K562 (cell line): ENCODE results near the gene CDK5R2. TPM values are rescaled to one million over a fixed set of nuclear protein-coding genes. Genes with fewer than 3 reads are reported as not detected.

ENCODE experiments used
- ATAC-seq: fragments of 200-7000 bp; cut with Tn5 transposase; 3 replicates; pipeline ENCODE4 v1.9.1; 2020; ENCODE audit warnings: moderate library complexity
- BruUV-seq: library from RNA; stranded (reverse); fragments of 400-500 nt; replicated peaks from 2 replicates; lab custom pipeline; 2021; lab: Mats Ljungman, UMichigan
- CTCF ChIA-PET: fragments of 300-600 bp; formaldehyde crosslinking; extraction: SDS; loops from one replicate; lab custom pipeline; 2021; ENCODE audit warnings: low intra/inter-chr PET ratio; lab: Yijun Ruan, JAX
- POLR2A ChIA-PET: fragments of 300-600, 350-650 bp; sonication (Branson Sonifier 250); formaldehyde crosslinking; extraction: SDS; loops from one replicate; lab custom pipeline; 2021; ENCODE audit warnings: antibody characterized with exemption, inconsistent platforms; lab: Yijun Ruan, JAX
- DNase-seq, 4 experiments: peaks; one replicate each; pipeline versions ENCODE4 v3.0.0 to v3.0.0-alpha.2; 2011 to 2018; ENCODE audit warnings: low spot score in 3 of 4, mixed read lengths in 3 of 4; ENCODE audit errors: extremely low read depth in 1 of 4
- FAIRE-seq: peaks from 2 replicates; lab custom pipeline; 2011; peaks lifted over from hg19 to GRCh38; lab: Jason Lieb, UNC
- H2AFZ ChIP-seq: 2 replicates; pipeline ENCODE4 v1.6.0; 2011; ENCODE audit warnings: low read depth, low read length, control low read depth, inconsistent platforms
- H3K27ac ChIP-seq: fragments of 200-600 bp; 3 replicates; pipeline ENCODE4 v1.8.0; 2011; ENCODE audit warnings: low read depth, mild to moderate bottlenecking, control low read depth, inconsistent platforms, low read length, moderate library complexity, mixed read lengths; ENCODE audit errors: extremely low read depth
- H3K27me3 ChIP-seq, 2 experiments: fragments of 300-600 bp in 1 of 2; 2 replicates in 1 of 2; 3 replicates in 1 of 2; pipeline versions ENCODE4 v1.6.0 to v1.8.0; 2011; ENCODE audit warnings: inconsistent platforms in 2 of 2, low read length in 2 of 2, mild to moderate bottlenecking in 1 of 2, mixed read lengths in 1 of 2, moderate library complexity in 1 of 2; ENCODE audit not compliant: control insufficient read depth in 2 of 2, insufficient read depth in 2 of 2
- H3K36me3 ChIP-seq: fragments of 300-600 bp; 3 replicates; pipeline ENCODE4 v1.8.0; 2011; ENCODE audit warnings: mild to moderate bottlenecking, low read length, inconsistent platforms; ENCODE audit not compliant: control insufficient read depth, insufficient read depth
- H3K4me1 ChIP-seq, 2 experiments: fragments of 200-600 bp in 1 of 2; replicated peaks in 1 of 2; 2 replicates in 1 of 2; 3 replicates in 1 of 2; pipeline versions ENCODE4 v1.5.1 to v1.8.0; 2011; ENCODE audit warnings: inconsistent platforms in 2 of 2, low read length in 2 of 2, mild to moderate bottlenecking in 1 of 2, mixed read lengths in 1 of 2, moderate library complexity in 1 of 2; ENCODE audit not compliant: control insufficient read depth in 2 of 2, insufficient read depth in 2 of 2
- H3K4me2 ChIP-seq: 2 replicates; pipeline ENCODE4 v1.6.1; 2011; ENCODE audit warnings: low read length, control low read depth, inconsistent platforms, mixed read lengths; ENCODE audit not compliant: insufficient read depth
- H3K4me3 ChIP-seq: fragments of 200-600 bp; sonication (generic), shearing (Covaris generic); 2 replicates; pipeline ENCODE4 v1.5.1; 2016; ENCODE audit warnings: control low read depth, inconsistent platforms
- H3K79me2 ChIP-seq: fragments of 200-600 bp; 3 replicates; pipeline ENCODE4 v1.8.0; 2011; ENCODE audit warnings: low read length, inconsistent platforms; ENCODE audit not compliant: control insufficient read depth, insufficient read depth
- H3K9ac ChIP-seq, 2 experiments: 2 replicates each; pipeline versions ENCODE4 v1.6.0 to v1.6.1; 2011; ENCODE audit warnings: low read depth in 2 of 2, low read length in 2 of 2, control low read depth in 1 of 2, inconsistent platforms in 1 of 2, mild to moderate bottlenecking in 1 of 2, mixed read lengths in 1 of 2; ENCODE audit not compliant: insufficient read depth in 1 of 2
- H3K9me1 ChIP-seq: one replicate; pipeline ENCODE4 v1.6.0; 2011; ENCODE audit warnings: inconsistent platforms, mild to moderate bottlenecking, low read length, moderate library complexity; ENCODE audit not compliant: control insufficient read depth, insufficient read depth
- H3K9me3 ChIP-seq: replicated peaks from 2 replicates; pipeline ENCODE4 v1.5.1; 2011; ENCODE audit warnings: low read depth, low read length, inconsistent platforms; ENCODE audit not compliant: control insufficient read depth, insufficient read depth
- H4K20me1 ChIP-seq: replicated peaks from 2 replicates; pipeline ENCODE4 v1.6.1; 2011; ENCODE audit warnings: low read length, inconsistent platforms, mixed read lengths; ENCODE audit not compliant: control insufficient read depth, insufficient read depth
- GABPB2 ChIP-seq: fragments of 250-450 bp; sonication (Bioruptor Pico); conservative IDR thresholded peaks from 2 replicates; pipeline ENCODE4 v1.5.1; 2021; ENCODE audit warnings: mild to moderate bottlenecking
- HDAC2 ChIP-seq: fragments of 450-650 bp; IDR thresholded peaks from 2 replicates; pipeline ENCODE4 v1.6.1; 2016; ENCODE audit warnings: mild to moderate bottlenecking
- MCM5 ChIP-seq: fragments of 450-650 bp; IDR thresholded peaks from 2 replicates; pipeline ENCODE4 v1.6.1; 2016; ENCODE audit warnings: low read depth
- RBM22 ChIP-seq: fragments of 200-400 bp; formaldehyde crosslinking; IDR thresholded peaks from 2 replicates; pipeline ENCODE4 v1.6.1; 2018; ENCODE audit warnings: low read length, low read depth; ENCODE audit not compliant: poor library complexity, severe bottlenecking
- TCFL5 ChIP-seq: fragments of 250-450 bp; sonication (Bioruptor Pico); conservative IDR thresholded peaks from 2 replicates; pipeline ENCODE4 v1.6.1; 2021; ENCODE audit warnings: mild to moderate bottlenecking, moderate library complexity, matching md5 sums
- TOE1 ChIP-seq, 2 experiments: fragments of 450-650 bp in 1 of 2; sonication (generic) in 1 of 2; formaldehyde crosslinking in 1 of 2; IDR thresholded peaks; 2 replicates each; pipeline versions ENCODE4 v1.7.1 to v1.8.0; 2016 to 2022; ENCODE audit warnings: borderline replicate concordance in 2 of 2, mild to moderate bottlenecking in 2 of 2, antibody characterized with exemption in 1 of 2, inconsistent platforms in 1 of 2, low read depth in 1 of 2, missing genetic modification reagents in 1 of 2, moderate library complexity in 1 of 2
- ZFP36 ChIP-seq: fragments of 150-350 bp; IDR thresholded peaks from 2 replicates; pipeline ENCODE4 v1.6.1; 2018; ENCODE audit warnings: low read length, low read depth; ENCODE audit not compliant: partially characterized antibody
- ZNF184 ChIP-seq: sonication (generic); formaldehyde crosslinking; IDR thresholded peaks from 2 replicates; pipeline ENCODE4 v1.5.0; 2020; ENCODE audit warnings: missing genetic modification reagents
- ZNF316 ChIP-seq: fragments of 450-650 bp; IDR thresholded peaks from 2 replicates; pipeline ENCODE4 v1.6.1; 2016
- WGBS: fragments of 100-300 bp; shearing (Covaris generic); methylation state at CpG from one replicate; pipeline ENCODE4 v1.1.6; 2016; ENCODE audit warnings: low coverage, mixed read lengths; ENCODE audit not compliant: insufficient coverage; ENCODE audit errors: missing lambda C conversion rate; 5-methylcytosine and 5-hydroxymethylcytosine counted together
- in situ Hi-C: fragments of 300-500 bp; cut with MboI; formaldehyde crosslinking; loops from 4 replicates; pipeline ENCODE4 v1.15.0; 2018; ENCODE audit warnings: inconsistent platforms, mixed read lengths
- intact Hi-C: fragments of 100-400 bp; cut with micrococcal nuclease; formaldehyde crosslinking; loops from 2 replicates; pipeline ENCODE4 v1.14.2; 2022
- polyA plus RNA-seq, 8 experiments: library from polyadenylated mRNA; depleted of rRNA in 4 of 8; stranded (reverse) in 5 of 8; unstranded in 3 of 8; fragments of >200 nt; fragmentation: Nextera tagmentation in 2 of 8; fragmentation: Illumina TruSeq in 1 of 8; extraction: Ambion mirVana in 2 of 8; extraction: Trizol in 1 of 8; gene quantifications; 2 replicates each; pipeline versions ENCODE4 v1.2.1 to v1.2.3, GENCODE V29; 2011 to 2014; ENCODE audit warnings: inconsistent platforms in 1 of 8, missing spikeins in 1 of 8
- total RNA-seq, 7 experiments: library from RNA; depleted of rRNA in 6 of 7; stranded (reverse); fragments of >200 nt in 6 of 7; fragmentation: Illumina TruSeq in 2 of 7; extraction: Trizol in 2 of 7; gene quantifications; 2 replicates each; pipeline versions ENCODE4 v1.2.1 to v1.2.3, GENCODE V29; 2011 to 2021; ENCODE audit warnings: low replicate concordance in 1 of 7
- TF ChIP-seq, protein P1 (sequence below): fragments of 450-650 bp; IDR thresholded peaks from 2 replicates; pipeline ENCODE4 v1.6.1; 2018; ENCODE audit warnings: mild to moderate bottlenecking, low read depth; ENCODE audit not compliant: partially characterized antibody
- TF ChIP-seq, protein P2 (sequence below): fragments of 450-650 bp; IDR thresholded peaks from 2 replicates; pipeline ENCODE4 v1.6.1; 2016; ENCODE audit warnings: mild to moderate bottlenecking, moderate library complexity

Gene CDK5R2
- total and polyA plus RNA-seq, 9 of the 15 experiments (the other 6 are each of a cell fraction or from before 2014, with no cell fraction given): 0.09 TPM; not detected in 8

DNA sequence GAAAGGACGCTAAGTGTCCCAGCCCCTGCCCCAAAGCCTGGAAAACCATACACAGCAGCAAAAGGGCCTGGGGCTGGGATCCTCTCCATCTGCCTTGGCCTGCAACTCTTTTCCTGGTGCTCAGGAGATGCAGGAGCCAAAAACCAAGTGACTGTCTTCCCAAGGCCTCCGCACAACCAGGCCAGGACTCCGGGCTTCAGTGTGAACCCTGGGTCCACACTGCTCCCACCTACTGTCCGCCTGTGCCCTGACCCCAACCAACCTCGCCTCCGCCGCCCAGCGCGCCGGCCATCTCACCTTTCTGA lies 24.4 kb downstream of the CDK5R2 start:
- Histone ChIP-seq H3K9me1 (no peaks in the 10 kb centered on the region), H2AFZ (no peak overlapping the region), H3K9me3 (no peaks in the 10 kb centered on the region), H3K27me3 (peaks cover 0 to 26% of the 10 kb centered on the region in 2 experiments; a peak in 2 of 5 replicates), H3K4me2 (no peak overlapping the region), H4K20me1 (no peaks in the 10 kb centered on the region), H3K27ac (no peak overlapping the region), H3K79me2 (no peaks in the 10 kb centered on the region), H3K9ac (no peak overlapping the region), H3K4me1 (peaks cover 3 to 23% of the 10 kb centered on the region in 2 experiments; a peak in 3 of 5 replicates), H3K36me3 (no peaks in the 10 kb centered on the region), H3K4me3 (no peak overlapping the region)
- 80% methylated on average over 9 of the region's 10 CpGs for WGBS
- ATAC-seq (no peak), FAIRE-seq (no peak), DNase-seq (no peak)
- no TSS peak for BruUV-seq
- POLR2A ChIA-PET: no interaction called here
- CTCF ChIA-PET: no interaction called here
- intact Hi-C loops (no loop called here), in situ Hi-C loops (no loop called here)
- TF ChIP-seq TCFL5 (CRISPR knock-in tag) (no peak), ZFP36 (no peak), RBM22 (no peak), MCM5 (no peak), ZNF316 (no peak), ZNF184 (no peak), TOE1 (IDR thresholded peaks at IDR 0.05; ENCODE audit: borderline replicate concordance) (no peak), TOE1 (CRISPR knock-in tag; IDR thresholded peaks at IDR 0.05; ENCODE audit: borderline replicate concordance, low read depth) (no peak), GABPB2 (no peak), HDAC2 (no peak)
- TF ChIP-seq, protein P1, sequence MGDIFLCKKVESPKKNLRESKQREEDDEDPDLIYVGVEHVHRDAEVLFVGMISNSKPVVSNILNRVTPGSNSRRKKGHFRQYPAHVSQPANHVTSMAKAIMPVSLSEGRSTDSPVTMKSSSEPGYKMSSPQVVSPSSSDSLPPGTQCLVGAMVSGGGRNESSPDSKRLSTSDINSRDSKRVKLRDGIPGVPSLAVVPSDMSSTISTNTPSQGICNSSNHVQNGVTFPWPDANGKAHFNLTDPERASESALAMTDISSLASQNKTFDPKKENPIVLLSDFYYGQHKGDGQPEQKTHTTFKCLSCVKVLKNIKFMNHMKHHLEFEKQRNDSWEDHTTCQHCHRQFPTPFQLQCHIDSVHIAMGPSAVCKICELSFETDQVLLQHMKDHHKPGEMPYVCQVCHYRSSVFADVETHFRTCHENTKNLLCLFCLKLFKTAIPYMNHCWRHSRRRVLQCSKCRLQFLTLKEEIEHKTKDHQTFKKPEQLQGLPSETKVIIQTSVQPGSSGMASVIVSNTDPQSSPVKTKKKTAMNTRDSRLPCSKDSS: no peak
- TF ChIP-seq, protein P2, sequence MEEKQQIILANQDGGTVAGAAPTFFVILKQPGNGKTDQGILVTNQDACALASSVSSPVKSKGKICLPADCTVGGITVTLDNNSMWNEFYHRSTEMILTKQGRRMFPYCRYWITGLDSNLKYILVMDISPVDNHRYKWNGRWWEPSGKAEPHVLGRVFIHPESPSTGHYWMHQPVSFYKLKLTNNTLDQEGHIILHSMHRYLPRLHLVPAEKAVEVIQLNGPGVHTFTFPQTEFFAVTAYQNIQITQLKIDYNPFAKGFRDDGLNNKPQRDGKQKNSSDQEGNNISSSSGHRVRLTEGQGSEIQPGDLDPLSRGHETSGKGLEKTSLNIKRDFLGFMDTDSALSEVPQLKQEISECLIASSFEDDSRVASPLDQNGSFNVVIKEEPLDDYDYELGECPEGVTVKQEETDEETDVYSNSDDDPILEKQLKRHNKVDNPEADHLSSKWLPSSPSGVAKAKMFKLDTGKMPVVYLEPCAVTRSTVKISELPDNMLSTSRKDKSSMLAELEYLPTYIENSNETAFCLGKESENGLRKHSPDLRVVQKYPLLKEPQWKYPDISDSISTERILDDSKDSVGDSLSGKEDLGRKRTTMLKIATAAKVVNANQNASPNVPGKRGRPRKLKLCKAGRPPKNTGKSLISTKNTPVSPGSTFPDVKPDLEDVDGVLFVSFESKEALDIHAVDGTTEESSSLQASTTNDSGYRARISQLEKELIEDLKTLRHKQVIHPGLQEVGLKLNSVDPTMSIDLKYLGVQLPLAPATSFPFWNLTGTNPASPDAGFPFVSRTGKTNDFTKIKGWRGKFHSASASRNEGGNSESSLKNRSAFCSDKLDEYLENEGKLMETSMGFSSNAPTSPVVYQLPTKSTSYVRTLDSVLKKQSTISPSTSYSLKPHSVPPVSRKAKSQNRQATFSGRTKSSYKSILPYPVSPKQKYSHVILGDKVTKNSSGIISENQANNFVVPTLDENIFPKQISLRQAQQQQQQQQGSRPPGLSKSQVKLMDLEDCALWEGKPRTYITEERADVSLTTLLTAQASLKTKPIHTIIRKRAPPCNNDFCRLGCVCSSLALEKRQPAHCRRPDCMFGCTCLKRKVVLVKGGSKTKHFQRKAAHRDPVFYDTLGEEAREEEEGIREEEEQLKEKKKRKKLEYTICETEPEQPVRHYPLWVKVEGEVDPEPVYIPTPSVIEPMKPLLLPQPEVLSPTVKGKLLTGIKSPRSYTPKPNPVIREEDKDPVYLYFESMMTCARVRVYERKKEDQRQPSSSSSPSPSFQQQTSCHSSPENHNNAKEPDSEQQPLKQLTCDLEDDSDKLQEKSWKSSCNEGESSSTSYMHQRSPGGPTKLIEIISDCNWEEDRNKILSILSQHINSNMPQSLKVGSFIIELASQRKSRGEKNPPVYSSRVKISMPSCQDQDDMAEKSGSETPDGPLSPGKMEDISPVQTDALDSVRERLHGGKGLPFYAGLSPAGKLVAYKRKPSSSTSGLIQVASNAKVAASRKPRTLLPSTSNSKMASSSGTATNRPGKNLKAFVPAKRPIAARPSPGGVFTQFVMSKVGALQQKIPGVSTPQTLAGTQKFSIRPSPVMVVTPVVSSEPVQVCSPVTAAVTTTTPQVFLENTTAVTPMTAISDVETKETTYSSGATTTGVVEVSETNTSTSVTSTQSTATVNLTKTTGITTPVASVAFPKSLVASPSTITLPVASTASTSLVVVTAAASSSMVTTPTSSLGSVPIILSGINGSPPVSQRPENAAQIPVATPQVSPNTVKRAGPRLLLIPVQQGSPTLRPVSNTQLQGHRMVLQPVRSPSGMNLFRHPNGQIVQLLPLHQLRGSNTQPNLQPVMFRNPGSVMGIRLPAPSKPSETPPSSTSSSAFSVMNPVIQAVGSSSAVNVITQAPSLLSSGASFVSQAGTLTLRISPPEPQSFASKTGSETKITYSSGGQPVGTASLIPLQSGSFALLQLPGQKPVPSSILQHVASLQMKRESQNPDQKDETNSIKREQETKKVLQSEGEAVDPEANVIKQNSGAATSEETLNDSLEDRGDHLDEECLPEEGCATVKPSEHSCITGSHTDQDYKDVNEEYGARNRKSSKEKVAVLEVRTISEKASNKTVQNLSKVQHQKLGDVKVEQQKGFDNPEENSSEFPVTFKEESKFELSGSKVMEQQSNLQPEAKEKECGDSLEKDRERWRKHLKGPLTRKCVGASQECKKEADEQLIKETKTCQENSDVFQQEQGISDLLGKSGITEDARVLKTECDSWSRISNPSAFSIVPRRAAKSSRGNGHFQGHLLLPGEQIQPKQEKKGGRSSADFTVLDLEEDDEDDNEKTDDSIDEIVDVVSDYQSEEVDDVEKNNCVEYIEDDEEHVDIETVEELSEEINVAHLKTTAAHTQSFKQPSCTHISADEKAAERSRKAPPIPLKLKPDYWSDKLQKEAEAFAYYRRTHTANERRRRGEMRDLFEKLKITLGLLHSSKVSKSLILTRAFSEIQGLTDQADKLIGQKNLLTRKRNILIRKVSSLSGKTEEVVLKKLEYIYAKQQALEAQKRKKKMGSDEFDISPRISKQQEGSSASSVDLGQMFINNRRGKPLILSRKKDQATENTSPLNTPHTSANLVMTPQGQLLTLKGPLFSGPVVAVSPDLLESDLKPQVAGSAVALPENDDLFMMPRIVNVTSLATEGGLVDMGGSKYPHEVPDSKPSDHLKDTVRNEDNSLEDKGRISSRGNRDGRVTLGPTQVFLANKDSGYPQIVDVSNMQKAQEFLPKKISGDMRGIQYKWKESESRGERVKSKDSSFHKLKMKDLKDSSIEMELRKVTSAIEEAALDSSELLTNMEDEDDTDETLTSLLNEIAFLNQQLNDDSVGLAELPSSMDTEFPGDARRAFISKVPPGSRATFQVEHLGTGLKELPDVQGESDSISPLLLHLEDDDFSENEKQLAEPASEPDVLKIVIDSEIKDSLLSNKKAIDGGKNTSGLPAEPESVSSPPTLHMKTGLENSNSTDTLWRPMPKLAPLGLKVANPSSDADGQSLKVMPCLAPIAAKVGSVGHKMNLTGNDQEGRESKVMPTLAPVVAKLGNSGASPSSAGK: no peak
